22Rv1 (cell line): Measurements from ENCODE around the gene DNAJC17.

Source experiments
- ZFX ChIP-seq: fragments of 450-650 bp; IDR thresholded peaks from 2 replicates; pipeline ENCODE4 v1.6.1; 2017; ENCODE audit warnings: antibody characterized with exemption, borderline replicate concordance
- TF ChIP-seq, protein P1 (sequence below): fragments of 450-650 bp; IDR thresholded peaks from 2 replicates; pipeline ENCODE4 v1.5.1; 2017; ENCODE audit warnings: mild to moderate bottlenecking

DNA sequence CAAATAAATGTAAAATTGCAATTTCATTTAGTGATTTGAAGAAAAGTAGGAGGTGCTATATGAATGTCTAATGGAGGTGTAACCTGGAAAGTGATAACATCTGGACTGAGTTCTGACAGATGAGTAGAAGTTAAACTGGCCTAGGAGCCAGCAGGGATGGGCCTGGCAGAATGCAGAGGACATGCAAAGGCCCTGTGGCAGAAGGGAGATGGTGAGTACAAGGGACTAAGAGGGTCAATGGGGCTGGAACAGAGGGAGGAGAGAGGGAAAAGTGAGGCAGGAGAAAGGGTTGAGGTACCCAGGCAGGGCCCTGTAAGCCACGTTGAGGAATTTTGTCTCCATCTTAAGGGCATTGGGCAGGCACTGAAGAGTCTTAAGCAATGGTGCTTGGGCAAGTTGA is 24.6 kb upstream of the DNAJC17 start:
- TF ChIP-seq, protein P1, sequence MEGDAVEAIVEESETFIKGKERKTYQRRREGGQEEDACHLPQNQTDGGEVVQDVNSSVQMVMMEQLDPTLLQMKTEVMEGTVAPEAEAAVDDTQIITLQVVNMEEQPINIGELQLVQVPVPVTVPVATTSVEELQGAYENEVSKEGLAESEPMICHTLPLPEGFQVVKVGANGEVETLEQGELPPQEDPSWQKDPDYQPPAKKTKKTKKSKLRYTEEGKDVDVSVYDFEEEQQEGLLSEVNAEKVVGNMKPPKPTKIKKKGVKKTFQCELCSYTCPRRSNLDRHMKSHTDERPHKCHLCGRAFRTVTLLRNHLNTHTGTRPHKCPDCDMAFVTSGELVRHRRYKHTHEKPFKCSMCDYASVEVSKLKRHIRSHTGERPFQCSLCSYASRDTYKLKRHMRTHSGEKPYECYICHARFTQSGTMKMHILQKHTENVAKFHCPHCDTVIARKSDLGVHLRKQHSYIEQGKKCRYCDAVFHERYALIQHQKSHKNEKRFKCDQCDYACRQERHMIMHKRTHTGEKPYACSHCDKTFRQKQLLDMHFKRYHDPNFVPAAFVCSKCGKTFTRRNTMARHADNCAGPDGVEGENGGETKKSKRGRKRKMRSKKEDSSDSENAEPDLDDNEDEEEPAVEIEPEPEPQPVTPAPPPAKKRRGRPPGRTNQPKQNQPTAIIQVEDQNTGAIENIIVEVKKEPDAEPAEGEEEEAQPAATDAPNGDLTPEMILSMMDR: no peak
- TF ChIP-seq ZFX: no peak
